HepG2 (cell line): Measurements from ENCODE around the gene HDGF. TPM values are rescaled to one million over a fixed set of nuclear protein-coding genes. Genes with fewer than 3 reads are reported as not detected.
A peak's percentile ranks its signal among the peaks of the same experiment; 100 is the strongest.

ENCODE experiments used
- ETV5 ChIP-seq: IDR thresholded peaks from 2 replicates; pipeline ENCODE4 v1.6.1; 2018; ENCODE audit warnings: missing biosample characterization, missing genetic modification reagents, inconsistent platforms, borderline replicate concordance
- GABPB1 ChIP-seq: IDR thresholded peaks from 2 replicates; pipeline ENCODE4 v1.6.1; 2016; ENCODE audit warnings: mild to moderate bottlenecking, missing genetic modification reagents, moderate library complexity, missing compliant biosample characterization
- HES4 ChIP-seq: sonication (generic); formaldehyde crosslinking; IDR thresholded peaks from 2 replicates; pipeline ENCODE4 v1.9.0; 2021; ENCODE audit warnings: mild to moderate bottlenecking, missing genetic modification reagents, borderline replicate concordance
- HNRNPL ChIP-seq: fragments of 200-400 bp; formaldehyde crosslinking; IDR thresholded peaks from 2 replicates; pipeline ENCODE4 v1.6.1; 2017; ENCODE audit warnings: mild to moderate bottlenecking, low read depth, low read length
- ISL2 ChIP-seq: sonication (generic); formaldehyde crosslinking; IDR thresholded peaks from 2 replicates; pipeline ENCODE4 v1.5.0; 2020; ENCODE audit warnings: missing genetic modification reagents
- RELA ChIP-seq: sonication (generic); formaldehyde crosslinking; IDR thresholded peaks from 2 replicates; pipeline ENCODE4 v1.4.0; 2020; ENCODE audit warnings: missing genetic modification reagents
- SKI ChIP-seq: fragments of 450-650 bp; IDR thresholded peaks from one replicate; pipeline ENCODE4 v1.6.1; 2018; ENCODE audit warnings: mild to moderate bottlenecking; ENCODE audit not compliant: partially characterized antibody
- SRF ChIP-seq: IDR thresholded peaks from 2 replicates; pipeline ENCODE4 v1.6.1; 2011; ENCODE audit warnings: mild to moderate bottlenecking, low read depth, low read length, moderate library complexity
- ZFP90 ChIP-seq: sonication (generic); formaldehyde crosslinking; IDR thresholded peaks from 2 replicates; pipeline ENCODE4 v1.8.0; 2022; ENCODE audit warnings: missing genetic modification reagents, mild to moderate bottlenecking, inconsistent platforms, borderline replicate concordance
- ZKSCAN1 ChIP-seq: fragments of 150-350 bp; IDR thresholded peaks from 2 replicates; pipeline ENCODE4 v1.6.1; 2014; ENCODE audit warnings: low read length
- ZNF563 ChIP-seq: sonication (generic); formaldehyde crosslinking; IDR thresholded peaks from 2 replicates; pipeline ENCODE4 v1.8.0; 2022; ENCODE audit warnings: mild to moderate bottlenecking, moderate library complexity, missing genetic modification reagents
- ZNF670 ChIP-seq: sonication (generic); formaldehyde crosslinking; IDR thresholded peaks from 2 replicates; pipeline ENCODE4 v1.8.0; 2022; ENCODE audit warnings: mild to moderate bottlenecking, missing genetic modification reagents, borderline replicate concordance
- ZNF883 ChIP-seq: sonication (generic); formaldehyde crosslinking; IDR thresholded peaks from 2 replicates; pipeline ENCODE4 v1.5.1; 2020; ENCODE audit warnings: mild to moderate bottlenecking, missing genetic modification reagents; ENCODE audit errors: not compliant biosample characterization
- polyA plus RNA-seq, 8 experiments: library from polyadenylated mRNA; depleted of rRNA in 3 of 8; stranded (reverse) in 7 of 8; unstranded in 1 of 8; fragments of >200 nt; fragmentation: Illumina TruSeq in 4 of 8; extraction: Trizol in 4 of 8; gene quantifications; 2 replicates each; pipeline versions ENCODE4 v1.2.1 to v1.2.3, GENCODE V29; 2011 to 2016; ENCODE audit warnings: low read depth in 4 of 8, missing spikeins in 1 of 8, mixed read lengths in 1 of 8; ENCODE audit not compliant: insufficient read depth in 1 of 8
- total RNA-seq, 5 experiments: library from RNA; depleted of rRNA; stranded (reverse); fragments of >200 nt; fragmentation: Illumina TruSeq; extraction: Trizol; gene quantifications; 2 replicates each; pipeline ENCODE4 v1.2.3, GENCODE V29; 2016; ENCODE audit warnings: low read depth in 1 of 5
- TF ChIP-seq, protein P1 (sequence below): sonication (generic); formaldehyde crosslinking; IDR thresholded peaks from 2 replicates; pipeline ENCODE4 v1.4.0; 2020; ENCODE audit warnings: missing genetic modification reagents
- TF ChIP-seq, protein P2 (sequence below): sonication (generic); formaldehyde crosslinking; IDR thresholded peaks from 2 replicates; pipeline ENCODE4 v1.4.0; 2020; ENCODE audit warnings: missing genetic modification reagents, borderline replicate concordance
- TF ChIP-seq, protein P3 (sequence below): IDR thresholded peaks from 2 replicates; pipeline ENCODE4 v1.6.1; 2016; ENCODE audit warnings: mild to moderate bottlenecking, missing biosample characterization, missing genetic modification reagents
- TF ChIP-seq, protein P4 (sequence below): sonication (generic); formaldehyde crosslinking; IDR thresholded peaks from 2 replicates; pipeline ENCODE4 v1.5.0; 2020; ENCODE audit warnings: mild to moderate bottlenecking, missing genetic modification reagents, moderate library complexity
- TF ChIP-seq, protein P5 (sequence below): fragments of 450-650 bp; IDR thresholded peaks from 2 replicates; pipeline ENCODE4 v1.6.1; 2017; ENCODE audit warnings: mild to moderate bottlenecking

Gene HDGF
- total and polyA plus RNA-seq, 2 of the 13 experiments (the other 11 are each of a cell fraction or from before 2014, with no cell fraction given), result 156 to 196 TPM

DNA sequence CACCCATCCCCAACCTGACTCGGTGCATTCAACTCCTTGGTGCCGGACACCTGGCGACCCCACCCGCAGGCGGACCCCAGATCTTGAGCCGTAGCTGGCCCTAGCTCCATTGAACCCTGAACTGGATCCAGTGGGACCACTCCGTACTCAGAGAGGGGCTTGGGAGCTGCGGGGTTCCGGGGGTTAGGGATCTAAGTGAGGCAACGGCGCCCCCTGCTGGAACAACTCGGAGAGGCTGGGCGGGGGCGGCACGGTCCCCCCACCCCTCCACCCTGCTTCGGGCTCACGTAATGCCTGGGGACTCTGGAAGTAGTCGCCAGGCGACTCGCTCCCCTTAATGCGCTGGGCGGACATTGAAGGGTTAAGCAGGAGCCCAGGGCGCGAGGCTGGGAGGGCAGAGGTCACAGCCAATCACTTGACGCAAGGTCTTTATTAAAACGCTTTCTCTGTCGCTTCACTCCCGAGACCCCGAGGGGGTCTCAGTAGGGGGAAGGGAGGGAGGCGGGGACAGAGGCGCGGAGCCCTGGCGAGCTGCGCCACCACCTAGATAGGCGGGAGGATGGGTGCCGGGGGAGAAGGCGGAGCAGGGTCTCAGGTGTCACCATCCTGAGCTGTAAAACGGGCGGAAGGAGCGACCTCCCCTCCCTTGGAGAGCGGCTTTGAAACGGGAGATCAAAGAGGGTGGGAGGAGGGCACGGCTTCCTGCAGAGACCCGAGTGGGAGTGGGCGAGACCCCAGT, 45.4 kb downstream of the HDGF start (continued):
- TF ChIP-seq, protein P1, sequence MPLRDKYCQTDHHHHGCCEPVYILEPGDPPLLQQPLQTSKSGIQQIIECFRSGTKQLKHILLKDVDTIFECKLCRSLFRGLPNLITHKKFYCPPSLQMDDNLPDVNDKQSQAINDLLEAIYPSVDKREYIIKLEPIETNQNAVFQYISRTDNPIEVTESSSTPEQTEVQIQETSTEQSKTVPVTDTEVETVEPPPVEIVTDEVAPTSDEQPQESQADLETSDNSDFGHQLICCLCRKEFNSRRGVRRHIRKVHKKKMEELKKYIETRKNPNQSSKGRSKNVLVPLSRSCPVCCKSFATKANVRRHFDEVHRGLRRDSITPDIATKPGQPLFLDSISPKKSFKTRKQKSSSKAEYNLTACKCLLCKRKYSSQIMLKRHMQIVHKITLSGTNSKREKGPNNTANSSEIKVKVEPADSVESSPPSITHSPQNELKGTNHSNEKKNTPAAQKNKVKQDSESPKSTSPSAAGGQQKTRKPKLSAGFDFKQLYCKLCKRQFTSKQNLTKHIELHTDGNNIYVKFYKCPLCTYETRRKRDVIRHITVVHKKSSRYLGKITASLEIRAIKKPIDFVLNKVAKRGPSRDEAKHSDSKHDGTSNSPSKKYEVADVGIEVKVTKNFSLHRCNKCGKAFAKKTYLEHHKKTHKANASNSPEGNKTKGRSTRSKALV (CRISPR knock-in tag), result no peak
- TF ChIP-seq HNRNPL, result 0 out of 2 replicates have a peak, but pooled peaks have one; percentile 19
- TF ChIP-seq SRF, result no peak
- TF ChIP-seq, protein P2, sequence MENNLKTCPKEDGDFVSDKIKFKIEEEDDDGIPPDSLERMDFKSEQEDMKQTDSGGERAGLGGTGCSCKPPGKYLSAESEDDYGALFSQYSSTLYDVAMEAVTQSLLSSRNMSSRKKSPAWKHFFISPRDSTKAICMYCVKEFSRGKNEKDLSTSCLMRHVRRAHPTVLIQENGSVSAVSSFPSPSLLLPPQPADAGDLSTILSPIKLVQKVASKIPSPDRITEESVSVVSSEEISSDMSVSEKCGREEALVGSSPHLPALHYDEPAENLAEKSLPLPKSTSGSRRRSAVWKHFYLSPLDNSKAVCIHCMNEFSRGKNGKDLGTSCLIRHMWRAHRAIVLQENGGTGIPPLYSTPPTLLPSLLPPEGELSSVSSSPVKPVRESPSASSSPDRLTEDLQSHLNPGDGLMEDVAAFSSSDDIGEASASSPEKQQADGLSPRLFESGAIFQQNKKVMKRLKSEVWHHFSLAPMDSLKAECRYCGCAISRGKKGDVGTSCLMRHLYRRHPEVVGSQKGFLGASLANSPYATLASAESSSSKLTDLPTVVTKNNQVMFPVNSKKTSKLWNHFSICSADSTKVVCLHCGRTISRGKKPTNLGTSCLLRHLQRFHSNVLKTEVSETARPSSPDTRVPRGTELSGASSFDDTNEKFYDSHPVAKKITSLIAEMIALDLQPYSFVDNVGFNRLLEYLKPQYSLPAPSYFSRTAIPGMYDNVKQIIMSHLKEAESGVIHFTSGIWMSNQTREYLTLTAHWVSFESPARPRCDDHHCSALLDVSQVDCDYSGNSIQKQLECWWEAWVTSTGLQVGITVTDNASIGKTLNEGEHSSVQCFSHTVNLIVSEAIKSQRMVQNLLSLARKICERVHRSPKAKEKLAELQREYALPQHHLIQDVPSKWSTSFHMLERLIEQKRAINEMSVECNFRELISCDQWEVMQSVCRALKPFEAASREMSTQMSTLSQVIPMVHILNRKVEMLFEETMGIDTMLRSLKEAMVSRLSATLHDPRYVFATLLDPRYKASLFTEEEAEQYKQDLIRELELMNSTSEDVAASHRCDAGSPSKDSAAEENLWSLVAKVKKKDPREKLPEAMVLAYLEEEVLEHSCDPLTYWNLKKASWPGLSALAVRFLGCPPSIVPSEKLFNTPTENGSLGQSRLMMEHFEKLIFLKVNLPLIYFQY, result no peak
- TF ChIP-seq SKI, result no peak
- no peak for TF ChIP-seq ISL2 (CRISPR knock-in tag)
- TF ChIP-seq GABPB1 (CRISPR knock-in tag), result no peak
- TF ChIP-seq ZFP90 (CRISPR knock-in tag), result no peak
- TF ChIP-seq ZNF883 (CRISPR knock-in tag), result no peak
- TF ChIP-seq ETV5 (CRISPR knock-in tag), result peak; percentile 31; the same call in 1 of the 2 replicates
- no peak for TF ChIP-seq HES4
- TF ChIP-seq, protein P3, sequence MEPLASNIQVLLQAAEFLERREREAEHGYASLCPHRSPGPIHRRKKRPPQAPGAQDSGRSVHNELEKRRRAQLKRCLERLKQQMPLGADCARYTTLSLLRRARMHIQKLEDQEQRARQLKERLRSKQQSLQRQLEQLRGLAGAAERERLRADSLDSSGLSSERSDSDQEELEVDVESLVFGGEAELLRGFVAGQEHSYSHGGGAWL (CRISPR knock-in tag), result no peak
- no peak for TF ChIP-seq ZKSCAN1
- TF ChIP-seq, protein P4, sequence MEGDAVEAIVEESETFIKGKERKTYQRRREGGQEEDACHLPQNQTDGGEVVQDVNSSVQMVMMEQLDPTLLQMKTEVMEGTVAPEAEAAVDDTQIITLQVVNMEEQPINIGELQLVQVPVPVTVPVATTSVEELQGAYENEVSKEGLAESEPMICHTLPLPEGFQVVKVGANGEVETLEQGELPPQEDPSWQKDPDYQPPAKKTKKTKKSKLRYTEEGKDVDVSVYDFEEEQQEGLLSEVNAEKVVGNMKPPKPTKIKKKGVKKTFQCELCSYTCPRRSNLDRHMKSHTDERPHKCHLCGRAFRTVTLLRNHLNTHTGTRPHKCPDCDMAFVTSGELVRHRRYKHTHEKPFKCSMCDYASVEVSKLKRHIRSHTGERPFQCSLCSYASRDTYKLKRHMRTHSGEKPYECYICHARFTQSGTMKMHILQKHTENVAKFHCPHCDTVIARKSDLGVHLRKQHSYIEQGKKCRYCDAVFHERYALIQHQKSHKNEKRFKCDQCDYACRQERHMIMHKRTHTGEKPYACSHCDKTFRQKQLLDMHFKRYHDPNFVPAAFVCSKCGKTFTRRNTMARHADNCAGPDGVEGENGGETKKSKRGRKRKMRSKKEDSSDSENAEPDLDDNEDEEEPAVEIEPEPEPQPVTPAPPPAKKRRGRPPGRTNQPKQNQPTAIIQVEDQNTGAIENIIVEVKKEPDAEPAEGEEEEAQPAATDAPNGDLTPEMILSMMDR (CRISPR knock-in tag), result peak; percentile 73
- peak; percentile 64; the same call in 1 of the 2 replicates for TF ChIP-seq ZNF563 (CRISPR knock-in tag)
- TF ChIP-seq, protein P5, sequence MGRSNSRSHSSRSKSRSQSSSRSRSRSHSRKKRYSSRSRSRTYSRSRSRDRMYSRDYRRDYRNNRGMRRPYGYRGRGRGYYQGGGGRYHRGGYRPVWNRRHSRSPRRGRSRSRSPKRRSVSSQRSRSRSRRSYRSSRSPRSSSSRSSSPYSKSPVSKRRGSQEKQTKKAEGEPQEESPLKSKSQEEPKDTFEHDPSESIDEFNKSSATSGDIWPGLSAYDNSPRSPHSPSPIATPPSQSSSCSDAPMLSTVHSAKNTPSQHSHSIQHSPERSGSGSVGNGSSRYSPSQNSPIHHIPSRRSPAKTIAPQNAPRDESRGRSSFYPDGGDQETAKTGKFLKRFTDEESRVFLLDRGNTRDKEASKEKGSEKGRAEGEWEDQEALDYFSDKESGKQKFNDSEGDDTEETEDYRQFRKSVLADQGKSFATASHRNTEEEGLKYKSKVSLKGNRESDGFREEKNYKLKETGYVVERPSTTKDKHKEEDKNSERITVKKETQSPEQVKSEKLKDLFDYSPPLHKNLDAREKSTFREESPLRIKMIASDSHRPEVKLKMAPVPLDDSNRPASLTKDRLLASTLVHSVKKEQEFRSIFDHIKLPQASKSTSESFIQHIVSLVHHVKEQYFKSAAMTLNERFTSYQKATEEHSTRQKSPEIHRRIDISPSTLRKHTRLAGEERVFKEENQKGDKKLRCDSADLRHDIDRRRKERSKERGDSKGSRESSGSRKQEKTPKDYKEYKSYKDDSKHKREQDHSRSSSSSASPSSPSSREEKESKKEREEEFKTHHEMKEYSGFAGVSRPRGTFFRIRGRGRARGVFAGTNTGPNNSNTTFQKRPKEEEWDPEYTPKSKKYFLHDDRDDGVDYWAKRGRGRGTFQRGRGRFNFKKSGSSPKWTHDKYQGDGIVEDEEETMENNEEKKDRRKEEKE, result no peak
- TF ChIP-seq ZNF670 (CRISPR knock-in tag), result no peak
- no peak for TF ChIP-seq RELA (CRISPR knock-in tag)
